PFSK-1 (cell line): Measurements from ENCODE around the gene MC1R.

ENCODE experiments used
- FOXP2 ChIP-seq: optimal IDR thresholded peaks from 2 replicates; pipeline ENCODE3; 2011; ENCODE audit warnings: borderline replicate concordance, control low read depth, inconsistent platforms; ENCODE audit not compliant: insufficient read depth; ENCODE audit errors: extremely low read length, extremely low read depth
- POLR2AphosphoS5 ChIP-seq: IDR thresholded peaks from 2 replicates; pipeline ENCODE4 v1.6.1; 2012; ENCODE audit warnings: low read depth, mild to moderate bottlenecking, control low read depth, low read length, moderate library complexity
- REST ChIP-seq, 2 experiments: IDR thresholded peaks; 2 replicates each; pipeline versions ENCODE4 v1.6.1 to v1.8.0; 2011 to 2012; ENCODE audit warnings: low read depth in 2 of 2, low read length in 2 of 2, control low read depth in 1 of 2, inconsistent platforms in 1 of 2, mild to moderate bottlenecking in 1 of 2, moderate library complexity in 1 of 2; ENCODE audit not compliant: insufficient read depth in 1 of 2

DNA sequence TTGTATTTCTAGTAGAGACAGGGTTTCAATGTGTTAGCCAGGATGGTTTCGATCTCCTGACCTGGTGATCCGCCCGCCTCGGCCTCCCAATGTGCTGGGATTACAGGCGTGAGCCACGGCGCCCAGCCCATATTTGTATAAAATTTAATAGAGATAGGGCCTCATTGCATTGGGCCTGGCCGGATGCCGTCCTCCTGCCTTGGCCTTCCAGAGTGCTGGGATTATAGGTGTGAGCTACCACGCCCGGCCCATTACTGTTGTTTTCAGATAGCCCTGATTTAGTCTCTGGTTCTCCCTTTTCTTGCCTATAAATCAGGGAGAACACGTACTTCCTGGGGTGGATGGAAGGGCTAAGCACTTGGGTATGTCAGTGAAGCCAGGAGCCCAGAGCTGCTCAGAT, 33.4 kb downstream of the MC1R start:
- TF ChIP-seq FOXP2, result no peak
- no peak for TF ChIP-seq REST (IDR thresholded peaks at IDR 0.05; ENCODE audit: insufficient read depth in 1 of 2, low read depth in 2 of 2, low read length in 2 of 2)
- no peak for TF ChIP-seq POLR2AphosphoS5
